Stimulated activated CD4-positive, alpha-beta T cell treated with anti-CD3 and anti-CD28 coated beads, Interleukin-12 subunit alpha, Interleukin-12 subunit beta, amount 100 ng/mL, for 24 hours (primary cell): ENCODE data around the gene RTL5.

Source experiments
- DNase-seq, 2 experiments: peaks; one replicate each; pipeline ENCODE4 v3.0.0-alpha.2; 2020; ENCODE audit warnings: low read depth in 2 of 2

Gene RTL5

DNA sequence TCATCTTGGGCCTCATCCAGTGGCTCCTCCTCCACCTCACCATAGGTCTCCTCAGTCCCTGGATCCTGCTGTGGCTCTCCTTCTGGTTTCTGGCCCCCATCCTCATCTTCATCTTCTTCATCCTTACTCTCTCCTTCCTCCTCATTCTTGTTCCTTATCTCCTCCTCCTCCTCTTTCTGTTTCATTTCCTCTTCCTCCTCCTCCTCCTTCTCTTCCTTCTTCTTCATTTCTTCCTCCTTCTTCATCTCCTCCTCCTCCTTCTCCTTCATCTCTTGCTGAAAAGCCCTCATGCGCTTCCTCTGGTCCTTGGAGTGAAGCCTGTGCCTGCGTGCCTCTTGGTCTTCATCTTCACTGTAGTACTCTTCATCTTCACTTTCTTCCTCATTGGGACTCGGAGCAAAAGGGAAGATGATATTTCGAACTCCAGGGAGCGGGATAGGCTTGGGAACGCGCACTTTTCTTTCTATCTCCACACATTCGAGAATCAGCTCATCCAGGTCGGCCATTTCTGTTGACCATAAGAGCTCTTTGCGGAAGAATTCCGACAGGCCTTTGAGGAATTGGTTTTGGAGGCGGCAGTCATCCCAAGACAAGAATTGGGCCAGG, 1.5 kb downstream of the RTL5 start:
- no peak for DNase-seq

DNA sequence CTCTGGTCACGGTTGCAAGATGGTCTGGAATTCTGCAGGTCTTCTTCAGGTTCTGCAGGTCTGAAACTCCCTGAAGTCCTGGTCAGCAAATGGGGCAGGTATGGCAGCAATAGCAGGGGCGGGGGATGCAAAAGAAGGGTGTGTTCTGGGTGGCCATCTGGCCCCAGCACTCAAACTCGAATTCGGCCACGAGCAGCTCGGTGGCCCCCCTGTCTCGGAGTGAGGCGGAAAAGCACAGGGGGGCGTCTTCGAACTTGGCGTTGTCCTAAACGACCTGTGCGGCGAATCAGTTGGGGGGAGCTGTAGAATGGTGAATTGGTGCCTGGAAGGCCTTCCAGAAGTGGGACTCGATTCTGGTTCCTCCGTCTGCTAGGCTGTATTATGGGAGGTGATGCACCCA, 2.1 kb downstream of the RTL5 start:
- DNase-seq, result no peak

DNA sequence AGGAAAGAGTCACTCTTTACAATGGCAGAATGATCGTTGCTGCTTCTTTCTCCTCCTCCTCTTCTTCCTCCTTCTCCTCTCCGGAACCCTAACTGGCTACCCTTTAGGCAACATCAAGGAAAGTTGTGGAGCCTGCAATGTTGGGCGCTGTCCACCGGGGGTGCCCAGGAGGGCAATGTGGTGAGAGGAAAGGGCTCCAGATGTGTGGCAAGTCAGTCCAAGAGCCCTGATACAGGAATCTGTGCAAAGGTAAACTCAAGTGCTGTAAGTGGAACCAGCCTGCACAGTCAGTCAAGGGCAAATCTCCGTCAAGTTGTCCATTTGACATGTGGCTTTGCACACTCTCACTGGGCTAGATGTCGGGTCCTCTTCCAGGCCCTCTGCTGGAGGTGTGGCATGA, 2.8 kb downstream of the RTL5 start:
- DNase-seq, result no peak

DNA sequence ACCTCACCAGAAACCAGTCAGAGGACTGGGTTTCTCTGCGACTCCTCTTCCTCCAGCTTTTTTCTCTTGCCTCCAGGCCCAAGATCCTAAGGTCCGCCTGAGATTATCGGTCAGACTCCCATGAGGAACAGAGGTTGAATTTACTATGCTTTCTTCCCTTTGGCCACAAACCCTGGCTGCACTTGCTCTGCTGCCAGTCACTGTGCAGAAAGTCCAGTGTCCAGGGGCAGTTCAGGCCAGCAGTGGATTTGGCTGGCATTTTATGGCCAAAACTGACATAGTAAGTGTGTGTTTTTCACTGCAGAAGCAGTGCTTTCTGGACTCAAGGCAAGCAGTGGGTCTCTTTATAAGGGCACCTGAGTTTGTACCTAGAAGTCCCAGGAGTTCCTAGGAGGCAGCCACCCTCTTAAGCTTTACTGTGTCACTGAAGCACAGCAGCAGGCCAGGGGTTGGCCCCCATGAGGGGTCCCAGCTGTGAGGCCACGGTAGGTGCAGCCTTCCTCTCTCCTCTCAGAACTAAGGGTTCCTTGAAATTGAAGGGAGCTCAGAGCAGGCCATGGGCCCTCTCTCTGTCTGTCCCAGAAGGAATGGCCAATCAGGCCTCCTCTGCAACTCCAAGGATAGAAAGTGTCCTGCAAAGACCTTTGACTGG, 3.4 kb downstream of the RTL5 start:
- DNase-seq, result no peak

DNA sequence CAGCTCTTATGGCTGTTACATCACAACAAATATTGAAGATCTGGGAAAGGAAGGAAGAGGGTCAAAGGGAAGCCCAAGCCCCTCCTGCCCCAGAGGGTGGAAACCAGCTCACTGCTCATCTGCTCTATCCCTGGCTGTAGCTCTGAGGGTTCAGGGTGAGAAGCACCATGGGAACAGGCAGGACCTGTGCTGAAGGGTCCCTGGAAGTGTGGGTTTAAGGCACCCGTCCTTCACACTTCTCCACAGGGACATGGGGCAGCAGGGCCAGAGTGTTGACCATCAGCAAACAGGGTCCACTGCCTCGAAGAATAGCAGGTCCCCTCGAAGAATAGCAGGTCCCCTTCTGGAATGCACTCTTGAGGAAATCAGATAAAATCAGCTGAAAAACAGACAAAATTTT, 4.4 kb downstream of the RTL5 start:
- DNase-seq, result no peak

DNA sequence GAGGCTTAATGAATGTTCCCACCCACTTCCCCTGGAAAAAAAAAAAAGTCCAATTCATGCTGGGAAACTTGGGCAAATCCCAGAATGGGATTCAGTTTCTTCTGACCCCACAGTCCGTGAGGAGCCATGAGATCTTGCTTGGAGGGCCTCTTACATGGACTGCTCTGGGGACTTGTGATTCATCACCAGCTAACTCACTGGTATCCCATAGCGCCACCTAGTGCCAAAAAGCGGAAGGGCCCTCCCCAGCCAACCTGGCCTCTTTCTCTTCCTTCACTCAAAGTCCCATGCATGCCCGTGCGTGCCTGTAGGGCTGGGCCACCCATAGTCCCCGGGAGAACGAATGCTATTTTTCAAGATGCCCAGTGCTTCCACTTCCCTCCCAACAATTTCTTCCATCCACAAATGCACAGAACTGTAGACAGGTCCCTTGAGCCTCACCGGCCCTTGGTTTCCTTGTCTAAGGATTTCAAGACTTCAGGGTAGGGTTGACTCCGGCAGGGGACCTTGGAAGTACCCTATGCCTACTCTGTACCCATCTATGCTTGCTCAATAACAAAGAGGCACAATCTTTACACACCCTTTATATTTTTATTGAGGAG, 5.1 kb downstream of the RTL5 start:
- peak; percentile 48 to 78 for DNase-seq

DNA sequence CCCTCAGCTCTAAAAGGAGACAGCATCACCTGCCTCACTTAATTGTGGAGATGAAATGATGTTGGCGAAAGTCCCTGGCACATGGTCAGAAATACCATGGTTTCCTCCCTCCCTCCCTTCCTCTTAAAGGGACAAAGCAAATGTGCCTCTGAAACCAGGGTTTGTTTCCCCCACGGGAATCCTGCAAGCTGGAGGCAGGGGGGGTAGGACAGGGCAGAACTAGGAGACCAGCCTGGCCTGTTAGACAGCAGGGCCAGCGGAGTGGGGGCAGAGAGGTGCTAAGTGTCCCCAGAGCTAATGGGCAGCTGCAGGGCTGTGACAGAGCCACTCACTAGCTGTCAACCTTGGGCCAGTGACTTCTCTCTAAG, 5.7 kb downstream of the RTL5 start:
- no peak for DNase-seq

DNA sequence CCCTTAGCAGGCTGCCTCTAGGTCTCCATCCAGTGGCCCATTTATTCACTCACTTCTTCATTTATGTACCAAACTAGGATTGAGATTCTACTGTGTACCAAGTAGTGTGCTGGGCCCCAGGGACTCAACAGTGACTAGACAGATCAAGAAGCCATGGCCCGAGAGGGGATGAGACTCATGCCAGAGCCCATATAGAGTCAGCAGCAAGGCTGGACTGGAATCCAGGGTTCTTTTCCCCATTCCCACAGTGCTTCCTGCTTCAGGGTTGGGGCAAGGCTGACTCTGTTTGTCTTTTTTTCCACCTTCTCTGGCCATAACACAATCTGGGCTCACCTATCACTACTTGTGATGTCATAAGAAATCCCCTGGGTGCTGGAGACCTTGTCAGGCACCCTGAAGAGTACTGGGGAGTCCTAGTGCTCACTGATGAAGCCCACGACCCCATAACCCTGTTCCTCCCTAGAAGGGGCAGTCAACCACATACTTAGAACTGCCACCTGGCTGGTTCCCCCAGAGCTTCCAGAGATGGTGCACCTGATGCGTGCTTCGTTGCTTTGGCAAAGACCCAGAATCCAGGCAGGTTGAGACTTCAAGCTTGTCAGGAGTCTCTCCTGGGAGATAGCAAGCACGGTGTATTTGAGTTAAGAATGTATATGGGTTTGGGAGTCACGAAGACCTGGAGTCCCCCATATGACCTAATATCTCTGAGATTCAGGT, 6.2 kb downstream of the RTL5 start:
- DNase-seq, result no peak

DNA sequence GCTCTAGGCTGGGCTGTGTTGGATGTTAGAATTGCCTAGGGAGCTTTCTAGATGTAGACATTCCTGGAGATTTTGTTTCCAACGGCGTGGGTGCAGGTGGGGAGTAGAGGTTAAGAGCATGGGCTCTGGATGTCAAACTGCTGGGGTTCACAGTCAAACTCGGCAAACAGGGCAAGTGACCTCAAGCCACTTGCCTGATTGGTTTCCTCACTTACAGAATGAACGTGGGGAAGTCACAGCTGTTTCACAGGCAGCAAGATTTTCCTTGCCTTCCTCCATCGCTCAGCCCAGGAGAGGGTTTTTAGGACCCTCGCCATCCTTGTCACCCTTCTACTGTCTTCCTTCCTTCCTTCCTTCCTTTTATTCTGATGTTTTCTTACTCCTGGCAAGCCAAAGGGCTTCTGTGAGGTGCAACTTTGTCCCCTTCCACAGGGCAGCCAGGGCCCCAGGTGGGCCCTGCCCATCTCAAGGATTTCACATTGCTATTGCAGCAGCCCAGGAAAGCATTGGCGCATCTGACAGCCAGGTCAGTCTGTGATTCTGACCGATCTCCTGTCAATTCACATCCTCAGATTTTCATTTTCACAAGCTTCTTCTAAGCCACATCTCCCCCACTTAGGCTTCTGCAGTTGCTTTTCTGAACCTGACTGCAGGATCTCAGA, 7.0 kb downstream of the RTL5 start:
- DNase-seq, result no peak

DNA sequence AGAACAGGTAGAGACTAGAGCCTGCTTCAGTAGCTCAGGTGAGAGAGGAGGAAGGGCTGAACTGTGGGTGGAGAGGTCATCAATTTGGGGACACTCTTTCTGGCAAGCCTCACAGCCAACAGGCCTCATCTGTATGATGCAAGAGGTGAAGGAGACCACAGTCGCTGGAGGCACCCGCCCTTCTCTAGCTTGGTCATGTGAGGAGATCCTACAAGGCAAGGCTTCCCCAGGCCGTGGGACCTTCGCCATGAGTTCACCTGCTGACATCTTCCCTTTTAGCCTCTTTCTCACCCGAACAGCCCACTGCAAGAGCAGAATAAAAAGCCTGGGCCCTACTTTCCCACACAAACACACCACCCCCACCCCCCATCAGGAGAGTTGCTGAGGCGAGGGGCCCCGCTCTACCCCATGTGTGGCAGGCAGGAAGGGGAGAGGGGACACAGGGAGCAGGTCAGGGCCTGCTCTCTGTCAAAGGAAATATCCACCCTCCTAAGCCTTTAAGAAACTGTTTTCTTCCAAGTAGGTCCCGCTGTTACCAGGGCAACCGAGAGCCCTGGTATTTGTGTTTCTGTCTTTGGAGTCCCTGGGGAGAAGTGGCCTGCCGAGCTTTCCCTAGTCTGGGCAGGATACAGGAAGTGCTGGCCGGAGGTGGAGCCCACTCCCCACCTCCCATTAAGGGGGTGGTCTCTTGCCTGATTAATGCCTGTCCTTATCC, 8.1 kb downstream of the RTL5 start:
- no peak for DNase-seq

DNA sequence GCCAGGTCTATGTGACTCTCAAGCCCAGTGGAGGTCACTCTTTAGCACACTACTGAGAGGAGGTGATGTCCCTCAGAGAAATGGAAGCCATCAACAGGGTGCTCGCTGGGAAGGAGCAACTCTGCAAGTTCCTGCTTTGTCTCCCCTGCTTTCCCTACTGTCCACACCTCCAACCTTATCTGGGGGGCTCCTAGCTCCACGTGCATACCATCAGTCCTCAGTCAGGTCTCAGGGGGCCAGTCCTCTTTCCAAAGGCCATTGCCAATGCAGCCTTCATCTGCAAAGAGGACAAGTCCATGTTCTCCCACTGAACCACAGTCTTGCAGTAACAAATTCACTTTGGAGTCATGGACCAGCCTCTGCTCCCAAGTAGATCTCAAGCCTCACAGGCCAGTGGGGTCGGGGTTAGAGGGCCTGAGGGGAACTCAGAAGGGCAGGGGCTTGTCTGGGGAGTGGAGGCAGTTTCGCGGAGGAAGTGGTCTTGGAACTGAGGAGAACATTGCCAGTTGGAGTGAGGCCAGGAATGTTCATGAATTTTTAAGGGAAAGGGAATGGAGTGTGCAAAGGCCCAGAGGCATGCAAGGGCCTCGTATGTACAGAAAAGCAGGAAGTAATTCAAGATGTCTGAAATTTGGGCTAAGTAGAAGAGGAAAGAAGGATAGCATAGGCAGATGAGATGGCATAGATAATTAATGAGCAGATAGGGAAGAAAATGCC, 8.9 kb downstream of the RTL5 start:
- DNase-seq, result no peak

DNA sequence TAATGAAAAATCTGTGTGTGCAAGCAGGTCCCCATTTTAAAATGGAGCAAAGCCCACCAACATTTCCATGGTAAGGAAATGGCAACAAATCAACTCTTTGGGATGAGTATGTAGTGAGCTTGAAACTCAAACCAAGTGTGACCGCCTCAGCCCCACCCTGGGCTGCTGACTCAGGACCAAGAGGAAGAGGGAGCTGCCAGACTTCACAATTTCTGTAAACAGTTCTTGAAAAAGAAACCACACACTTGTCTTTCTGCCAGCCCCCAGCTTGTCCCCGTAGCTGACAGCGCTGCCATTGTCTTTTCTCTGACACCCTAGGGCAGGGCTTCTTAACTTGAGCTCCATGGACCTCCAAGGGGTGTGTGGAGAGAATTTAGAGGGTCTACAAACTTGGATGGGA, 10.3 kb downstream of the RTL5 start:
- no peak for DNase-seq

DNA sequence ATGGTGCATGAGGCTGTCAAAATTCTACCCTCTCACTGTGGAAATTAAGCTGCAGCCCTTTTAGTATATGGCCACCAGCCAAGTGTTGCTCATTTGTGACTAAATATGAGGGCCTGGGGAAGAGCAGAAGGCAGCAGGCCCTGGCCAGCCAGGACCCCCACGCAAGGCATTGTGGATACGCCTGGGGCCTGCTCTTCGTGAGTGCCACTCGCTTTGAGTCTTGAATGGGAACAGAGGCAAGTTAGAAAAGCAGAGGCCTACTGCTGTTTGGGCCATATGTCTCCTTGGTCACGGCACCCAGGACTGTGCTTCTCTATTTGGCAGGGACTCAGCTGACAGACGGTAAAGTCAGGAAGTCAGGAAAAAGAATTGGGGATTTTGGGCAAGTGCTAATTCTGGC, 10.9 kb downstream of the RTL5 start:
- no peak for DNase-seq

DNA sequence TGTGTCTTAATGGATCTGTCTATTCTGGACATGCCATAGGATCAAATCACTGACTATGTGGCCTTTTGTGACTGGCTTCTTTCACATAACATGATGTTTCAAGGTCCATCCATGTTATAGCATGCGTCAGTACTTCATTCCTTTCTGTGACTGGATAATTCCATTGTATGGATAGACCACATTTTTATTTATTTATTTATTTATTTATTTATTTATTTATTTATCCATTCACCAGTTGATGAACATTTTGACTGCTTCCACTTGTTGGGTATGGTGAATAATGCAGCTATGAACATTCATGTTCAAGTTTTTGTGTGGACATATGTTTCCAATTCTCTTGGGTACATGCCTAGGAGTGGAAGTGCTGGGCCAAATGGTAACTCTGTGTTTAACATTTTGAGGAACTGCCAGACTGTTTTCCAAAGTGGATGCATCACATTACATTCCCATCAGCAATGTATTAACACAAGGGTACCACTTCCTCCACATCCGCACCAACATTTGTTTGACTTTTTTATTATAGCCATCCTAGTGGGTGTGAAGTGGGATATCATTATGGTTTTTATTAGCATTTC, 14.0 kb downstream of the RTL5 start:
- no peak for DNase-seq

DNA sequence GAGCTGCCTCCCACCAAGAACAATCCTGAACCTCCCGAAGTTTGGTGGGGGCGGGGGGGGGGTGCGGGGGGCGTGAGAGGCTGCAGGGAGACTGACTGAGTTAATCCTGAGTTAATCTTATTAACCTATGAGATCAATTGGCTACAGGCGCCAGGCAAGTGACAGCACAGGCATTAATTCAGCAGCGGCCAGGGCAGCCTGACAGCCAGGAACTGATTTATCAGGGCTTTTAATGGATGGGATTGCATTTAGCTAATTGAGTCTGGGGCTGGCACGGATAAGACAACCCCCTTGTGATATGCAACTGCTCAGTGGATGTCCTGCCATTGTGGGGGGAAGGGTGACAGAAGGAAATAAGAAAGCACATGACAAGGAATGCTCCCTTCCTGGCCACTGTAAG, 16.3 kb downstream of the RTL5 start:
- no peak for DNase-seq

DNA sequence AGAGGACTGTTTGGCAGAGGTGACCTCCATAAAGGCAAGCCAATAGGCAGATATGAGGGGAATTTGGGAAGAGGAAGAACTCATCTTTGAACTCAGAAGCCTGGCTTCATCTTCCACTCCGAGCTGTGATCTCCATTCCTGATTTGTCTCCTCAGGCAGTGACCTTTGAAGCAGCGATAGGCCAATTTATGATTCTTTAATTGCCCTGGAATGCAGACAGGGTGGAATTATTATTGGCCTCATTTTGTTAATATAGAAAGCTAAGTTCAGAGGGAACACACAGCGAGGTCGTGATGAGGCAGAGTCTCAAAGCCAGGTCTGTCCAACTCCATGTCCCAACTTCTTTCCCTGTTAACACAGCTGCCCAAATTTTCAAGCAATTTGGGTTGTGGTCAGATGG, 16.9 kb downstream of the RTL5 start:
- DNase-seq, result no peak

DNA sequence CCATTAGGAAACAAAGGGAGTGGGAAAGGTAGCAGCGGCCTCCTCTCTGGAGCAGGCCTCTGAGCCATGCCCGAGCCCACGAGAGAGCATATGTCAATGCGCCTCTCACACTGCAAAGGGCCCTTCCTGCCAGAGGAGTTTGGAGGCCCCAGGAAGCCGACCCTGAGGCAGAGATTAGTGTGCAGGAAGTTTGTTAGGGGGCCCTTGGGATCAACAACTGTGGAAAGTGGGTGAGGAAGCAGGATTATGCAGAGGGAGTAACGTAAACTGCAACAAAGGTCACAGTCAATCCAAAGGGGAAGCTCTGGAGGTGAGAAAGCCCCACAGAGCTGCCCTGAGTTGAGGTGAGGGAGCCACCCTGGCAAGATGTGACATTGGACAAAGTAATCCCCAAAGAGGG, 17.4 kb downstream of the RTL5 start:
- DNase-seq, result no peak

DNA sequence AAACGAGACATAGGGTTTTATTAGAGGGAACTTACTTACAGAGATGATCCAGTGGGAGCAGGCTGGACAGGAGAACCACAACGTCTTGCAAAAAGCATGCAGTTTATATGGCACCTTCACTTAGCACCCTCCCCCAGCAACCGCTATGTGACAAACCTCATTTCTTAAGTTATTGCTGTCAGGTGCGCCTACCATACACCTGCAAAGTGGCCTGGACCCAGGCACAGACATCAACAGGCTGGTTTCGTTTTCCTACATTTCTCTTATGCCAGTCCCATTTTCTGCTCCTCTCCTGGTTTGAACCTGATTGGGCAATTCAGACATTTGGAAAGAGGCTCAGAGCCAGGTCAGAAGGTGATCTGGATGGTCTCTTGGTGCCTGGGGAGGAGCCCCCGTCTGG, 18.3 kb downstream of the RTL5 start:
- no peak for DNase-seq

DNA sequence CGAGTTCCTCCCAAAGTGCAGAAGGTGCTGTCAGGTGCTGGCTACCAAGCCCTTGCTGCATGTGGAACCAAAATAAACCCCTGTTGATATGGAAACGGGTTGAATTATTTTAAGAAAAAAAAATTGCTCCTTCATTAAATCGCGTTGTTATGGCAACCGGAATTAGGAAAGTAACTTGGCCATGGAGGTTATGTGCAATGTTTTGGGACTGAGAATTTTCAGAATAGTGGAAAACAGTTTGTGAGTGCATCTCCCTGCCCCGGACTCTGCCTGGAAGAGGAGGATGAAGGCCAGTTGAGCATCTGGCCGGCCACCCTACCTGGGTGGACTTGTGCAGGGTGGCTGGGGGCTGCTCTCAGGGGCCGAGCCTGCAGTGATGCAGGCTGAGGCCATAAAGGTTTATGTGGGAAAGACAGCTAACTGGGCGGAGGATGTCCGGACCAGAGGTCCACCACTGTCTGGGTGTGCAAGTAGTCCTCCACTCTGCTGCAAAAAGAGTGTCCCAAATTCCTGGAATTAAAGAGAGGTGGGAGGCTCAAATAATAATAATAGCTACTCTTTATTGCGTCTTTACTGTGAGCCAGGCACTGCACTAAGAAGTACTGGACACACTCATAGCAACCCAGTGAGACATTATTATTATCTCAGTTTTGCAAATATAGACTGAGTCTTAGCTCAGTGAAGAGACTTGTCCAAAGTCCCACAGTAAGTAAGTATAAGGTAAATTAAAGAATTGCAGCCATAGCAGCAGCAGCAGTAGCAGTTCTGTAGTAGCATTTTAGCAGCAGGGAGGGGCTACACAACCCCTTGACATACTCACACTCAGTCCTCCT, 20.6 kb downstream of the RTL5 start:
- no peak for DNase-seq
